OCI-LY7 (cell line): Measurements from ENCODE around the gene PHACTR1.

Experiments
- EZH2phosphoT487 ChIP-seq: fragments of 200-600 bp; sonication (generic); IDR thresholded peaks from 2 replicates; pipeline ENCODE4 v1.6.1; 2018; ENCODE audit warnings: low read depth, borderline replicate concordance, mild to moderate bottlenecking, mixed run types, antibody characterized with exemption, low read length, moderate library complexity, mixed read lengths
- TF ChIP-seq, protein P1 (sequence below): fragments of 200-600 bp; sonication (generic); conservative IDR thresholded peaks from 2 replicates; pipeline ENCODE4 v1.5.1; 2014; ENCODE audit warnings: mild to moderate bottlenecking, antibody characterized with exemption, low read length, moderate library complexity, mixed read lengths

DNA sequence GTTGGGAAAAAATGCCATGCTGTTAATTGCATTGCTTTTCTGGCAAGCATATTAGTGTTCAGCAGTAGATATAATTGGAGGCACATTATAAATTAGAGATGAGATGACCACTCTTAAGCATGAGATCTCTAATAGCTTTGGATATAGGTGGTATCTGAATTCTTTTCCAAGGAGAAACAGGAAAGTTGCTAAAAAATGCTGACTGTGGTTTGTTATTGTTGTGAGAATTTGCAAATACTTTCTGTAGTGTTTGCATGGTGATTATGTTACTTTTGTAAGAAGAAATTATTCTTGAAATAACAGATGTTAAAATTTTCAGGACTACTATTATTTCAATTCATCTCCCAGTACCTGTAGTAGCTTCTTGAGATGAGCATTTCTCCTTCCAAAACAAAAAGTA is 386.6 kb downstream of the PHACTR1 start:
- TF ChIP-seq, protein P1, sequence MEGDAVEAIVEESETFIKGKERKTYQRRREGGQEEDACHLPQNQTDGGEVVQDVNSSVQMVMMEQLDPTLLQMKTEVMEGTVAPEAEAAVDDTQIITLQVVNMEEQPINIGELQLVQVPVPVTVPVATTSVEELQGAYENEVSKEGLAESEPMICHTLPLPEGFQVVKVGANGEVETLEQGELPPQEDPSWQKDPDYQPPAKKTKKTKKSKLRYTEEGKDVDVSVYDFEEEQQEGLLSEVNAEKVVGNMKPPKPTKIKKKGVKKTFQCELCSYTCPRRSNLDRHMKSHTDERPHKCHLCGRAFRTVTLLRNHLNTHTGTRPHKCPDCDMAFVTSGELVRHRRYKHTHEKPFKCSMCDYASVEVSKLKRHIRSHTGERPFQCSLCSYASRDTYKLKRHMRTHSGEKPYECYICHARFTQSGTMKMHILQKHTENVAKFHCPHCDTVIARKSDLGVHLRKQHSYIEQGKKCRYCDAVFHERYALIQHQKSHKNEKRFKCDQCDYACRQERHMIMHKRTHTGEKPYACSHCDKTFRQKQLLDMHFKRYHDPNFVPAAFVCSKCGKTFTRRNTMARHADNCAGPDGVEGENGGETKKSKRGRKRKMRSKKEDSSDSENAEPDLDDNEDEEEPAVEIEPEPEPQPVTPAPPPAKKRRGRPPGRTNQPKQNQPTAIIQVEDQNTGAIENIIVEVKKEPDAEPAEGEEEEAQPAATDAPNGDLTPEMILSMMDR: no peak
- no peak for TF ChIP-seq EZH2phosphoT487
